A549 (cell line): ENCODE measurements around the gene EEFSEC.

ENCODE experiments used
- RAD21 ChIP-seq, 2 experiments: fragments of >200 bp in 1 of 2; sonication (Bioruptor Twin) in 1 of 2; formaldehyde crosslinking in 1 of 2; IDR thresholded peaks in 1 of 2; conservative IDR thresholded peaks in 1 of 2; 2 replicates in 1 of 2; 3 replicates in 1 of 2; pipeline ENCODE4 v1.6.1; 2012 to 2018; ENCODE audit warnings: inconsistent platforms in 1 of 2
- RNF2 ChIP-seq: fragments of 200-600 bp; sonication (generic); IDR thresholded peaks from 2 replicates; pipeline ENCODE4 v1.6.1; 2016; ENCODE audit warnings: low read depth, mild to moderate bottlenecking, antibody characterized with exemption, moderate library complexity, borderline replicate concordance

DNA sequence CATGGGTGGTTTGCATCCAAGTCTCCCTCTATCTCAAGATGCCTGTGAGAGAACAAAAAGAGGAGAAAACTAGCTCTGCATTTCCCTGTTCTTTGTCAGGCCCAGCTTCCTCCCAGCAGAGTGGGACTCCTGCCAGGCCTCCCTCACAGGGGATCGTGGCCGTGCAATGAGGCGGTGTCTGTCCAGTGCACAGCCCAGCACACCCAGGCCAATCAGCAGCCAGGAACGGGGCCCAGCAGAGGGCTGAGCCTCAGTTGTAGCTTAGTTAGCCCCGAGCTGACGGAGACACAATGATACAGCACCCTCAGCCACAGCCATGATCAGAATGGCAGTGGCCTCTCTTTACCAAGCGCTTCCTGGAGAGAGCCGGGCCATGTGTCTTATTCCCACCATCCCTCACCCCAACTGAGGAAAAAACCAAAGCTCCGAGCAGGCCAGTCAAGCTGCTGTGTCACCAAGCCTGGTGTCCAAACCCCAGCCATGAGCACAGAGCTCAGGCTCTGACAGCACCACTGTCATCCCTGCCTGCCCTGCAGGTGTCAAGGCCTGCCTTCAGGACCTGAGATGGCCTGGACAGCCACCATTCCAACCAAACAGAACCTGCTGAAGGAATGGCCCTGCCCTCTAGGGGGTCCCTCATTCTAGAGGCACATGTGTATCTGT, 242.3 kb downstream of the EEFSEC start:
- TF ChIP-seq RNF2 (no peak), RAD21 (conservative IDR thresholded peaks at IDR 0.05 in 1 of 2, IDR thresholded peaks at IDR 0.05 in 1 of 2) (no peak)
